Measurements from ENCODE around the gene SKIC2.

SKIC2 gene

GRCh38 chr6:31945507-31946369 lies 13.2 kb upstream of the SKIC2 start, which contains the start of gene CFB:
Gene CFB (plus strand): TSS chr6:31946095. CDS start chr6:31946222, 127 bp downstream.
- no peaks in the 10 kb centered on the region for H3K4me1 ChIP-seq (ENCODE audit: control insufficient read depth, low read length)
- H3K27ac ChIP-seq (ENCODE audit: low read depth, low read length): no peak within 1 kb of the TSS
- no peaks in the 10 kb centered on the region for H3K9me2 ChIP-seq (replicated peaks; ENCODE audit: control insufficient read depth, low read length)
- no peaks in the 10 kb centered on the region for H4K20me1 ChIP-seq (ENCODE audit: control insufficient read depth, insufficient read depth, low read depth, low read length)
- TF ChIP-seq CTCF (IDR thresholded peaks at IDR 0.05; ENCODE audit: low read depth, low read length, poor library complexity, severe bottlenecking): no peak
- TF ChIP-seq EZH2phosphoT487 (IDR thresholded peaks at IDR 0.05; ENCODE audit: borderline replicate concordance, low read length): no peak
- no peaks in the 10 kb centered on the region for H3K36me3 ChIP-seq (ENCODE audit: control insufficient read depth, low read length)
- peaks cover 3% of the 10 kb centered on the region; the same call in 1 of the 2 replicates for H3K27me3 ChIP-seq (ENCODE audit: control insufficient read depth, low read length)
- no peak within 1 kb of the TSS for H3K4me3 ChIP-seq (ENCODE audit: low read length)
- no peaks in the 10 kb centered on the region for H3F3A ChIP-seq (ENCODE audit: control insufficient read depth, insufficient read depth)
- H3K9me3 ChIP-seq (ENCODE audit: control insufficient read depth, insufficient read depth, low read length): no peaks in the 10 kb centered on the region
- no peak within 1 kb of the TSS for H3K4me2 ChIP-seq (ENCODE audit: low read length)
- H3K79me2 ChIP-seq (ENCODE audit: control insufficient read depth, low read length): no peaks in the 10 kb centered on the region

GRCh38 chr6:31946370-31946885 lies 12.5 kb upstream of the SKIC2 start:
- no peak for TF ChIP-seq CTCF (IDR thresholded peaks at IDR 0.05; ENCODE audit: low read depth, low read length, poor library complexity, severe bottlenecking)
- no peak for TF ChIP-seq EZH2phosphoT487 (IDR thresholded peaks at IDR 0.05; ENCODE audit: borderline replicate concordance, low read length)
- H3K27me3 ChIP-seq (ENCODE audit: control insufficient read depth, low read length): peaks cover 3% of the 10 kb centered on the region; the same call in 1 of the 2 replicates
- H3K4me3 ChIP-seq (ENCODE audit: low read length): no peak overlapping the region
- no peaks in the 10 kb centered on the region for H3F3A ChIP-seq (ENCODE audit: control insufficient read depth, insufficient read depth)
- H3K9me3 ChIP-seq (ENCODE audit: control insufficient read depth, insufficient read depth, low read length): no peaks in the 10 kb centered on the region
- H3K79me2 ChIP-seq (ENCODE audit: control insufficient read depth, low read length): no peaks in the 10 kb centered on the region
- no peaks in the 10 kb centered on the region for H3K4me1 ChIP-seq (ENCODE audit: control insufficient read depth, low read length)
- no peaks in the 10 kb centered on the region for H4K20me1 ChIP-seq (ENCODE audit: control insufficient read depth, insufficient read depth, low read depth, low read length)
- no peak overlapping the region for H3K27ac ChIP-seq (ENCODE audit: low read depth, low read length)
- no peaks in the 10 kb centered on the region for H3K9me2 ChIP-seq (replicated peaks; ENCODE audit: control insufficient read depth, low read length)
- H3K4me2 ChIP-seq (ENCODE audit: low read length): no peak overlapping the region
- peaks cover 4% of the 10 kb centered on the region for H3K36me3 ChIP-seq (ENCODE audit: control insufficient read depth, low read length)

- Histone ChIP-seq H3K9me2 (replicated peaks; ENCODE audit: control insufficient read depth, low read length) (no peaks in the 10 kb centered on the region), H3F3A (ENCODE audit: control insufficient read depth, insufficient read depth) (no peaks in the 10 kb centered on the region), H3K27me3 (ENCODE audit: control insufficient read depth, low read length) (peaks cover 3% of the 10 kb centered on the region; the same call in 1 of the 2 replicates), H4K20me1 (ENCODE audit: control insufficient read depth, insufficient read depth, low read depth, low read length) (no peaks in the 10 kb centered on the region), H3K4me2 (ENCODE audit: low read length) (no peak overlapping the region), H3K4me1 (ENCODE audit: control insufficient read depth, low read length) (no peaks in the 10 kb centered on the region), H3K4me3 (ENCODE audit: low read length) (no peak overlapping the region), H3K27ac (ENCODE audit: low read depth, low read length) (no peak overlapping the region), H3K36me3 (ENCODE audit: control insufficient read depth, low read length) (peaks cover 12% of the 10 kb centered on the region), H3K9me3 (ENCODE audit: control insufficient read depth, insufficient read depth, low read length) (no peaks in the 10 kb centered on the region), H3K79me2 (ENCODE audit: control insufficient read depth, low read length) (no peaks in the 10 kb centered on the region)
- no peak for TF ChIP-seq CTCF (IDR thresholded peaks at IDR 0.05; ENCODE audit: low read depth, low read length, poor library complexity, severe bottlenecking)
- TF ChIP-seq EZH2phosphoT487 (IDR thresholded peaks at IDR 0.05; ENCODE audit: borderline replicate concordance, low read length): no peak
Measured at GRCh38 chr6:31947070-31947675, 11.8 kb upstream of the SKIC2 start.
